Measurements from ENCODE around the gene BCCIP.

GRCh38 chr10:125840406-125840805, 17.1 kb downstream of the BCCIP start:
- TF ChIP-seq CTCF (IDR thresholded peaks at IDR 0.05; ENCODE audit: insufficient read depth, low read length, poor library complexity, severe bottlenecking) (no peak), EZH2phosphoT487 (conservative IDR thresholded peaks at IDR 0.05; ENCODE audit: low read length) (no peak)

Measured in SU-DHL-6 (cell line).